K562 (cell line): Measurements from ENCODE around the gene TMEM243. TPM values are rescaled to one million over a fixed set of nuclear protein-coding genes. Genes with fewer than 3 reads are reported as not detected.
A peak's percentile ranks its signal among the peaks of the same experiment; 100 is the strongest.

Experiments
- ATAC-seq: fragments of 200-7000 bp; cut with Tn5 transposase; 3 replicates; pipeline ENCODE4 v1.9.1; 2020; ENCODE audit warnings: moderate library complexity
- BruUV-seq: library from RNA; stranded (reverse); fragments of 400-500 nt; replicated peaks from 2 replicates; lab custom pipeline; 2021; lab: Mats Ljungman, UMichigan
- CTCF ChIA-PET: fragments of 300-600 bp; formaldehyde crosslinking; extraction: SDS; loops from one replicate; lab custom pipeline; 2021; ENCODE audit warnings: low intra/inter-chr PET ratio; lab: Yijun Ruan, JAX
- POLR2A ChIA-PET: fragments of 300-600, 350-650 bp; sonication (Branson Sonifier 250); formaldehyde crosslinking; extraction: SDS; loops from one replicate; lab custom pipeline; 2021; ENCODE audit warnings: antibody characterized with exemption, inconsistent platforms; lab: Yijun Ruan, JAX
- DNase-seq, 4 experiments: peaks; one replicate each; pipeline versions ENCODE4 v3.0.0 to v3.0.0-alpha.2; 2011 to 2018; ENCODE audit warnings: low spot score in 3 of 4, mixed read lengths in 3 of 4; ENCODE audit errors: extremely low read depth in 1 of 4
- FAIRE-seq: peaks from 2 replicates; lab custom pipeline; 2011; peaks lifted over from hg19 to GRCh38; lab: Jason Lieb, UNC
- H2AFZ ChIP-seq: 2 replicates; pipeline ENCODE4 v1.6.0; 2011; ENCODE audit warnings: low read depth, low read length, control low read depth, inconsistent platforms
- H3K27ac ChIP-seq: fragments of 200-600 bp; 3 replicates; pipeline ENCODE4 v1.8.0; 2011; ENCODE audit warnings: low read depth, mild to moderate bottlenecking, control low read depth, inconsistent platforms, low read length, moderate library complexity, mixed read lengths; ENCODE audit errors: extremely low read depth
- H3K27me3 ChIP-seq, 2 experiments: fragments of 300-600 bp in 1 of 2; 2 replicates in 1 of 2; 3 replicates in 1 of 2; pipeline versions ENCODE4 v1.6.0 to v1.8.0; 2011; ENCODE audit warnings: inconsistent platforms in 2 of 2, low read length in 2 of 2, mild to moderate bottlenecking in 1 of 2, mixed read lengths in 1 of 2, moderate library complexity in 1 of 2; ENCODE audit not compliant: control insufficient read depth in 2 of 2, insufficient read depth in 2 of 2
- H3K36me3 ChIP-seq: fragments of 300-600 bp; 3 replicates; pipeline ENCODE4 v1.8.0; 2011; ENCODE audit warnings: mild to moderate bottlenecking, low read length, inconsistent platforms; ENCODE audit not compliant: control insufficient read depth, insufficient read depth
- H3K4me1 ChIP-seq, 2 experiments: fragments of 200-600 bp in 1 of 2; replicated peaks in 1 of 2; 2 replicates in 1 of 2; 3 replicates in 1 of 2; pipeline versions ENCODE4 v1.5.1 to v1.8.0; 2011; ENCODE audit warnings: inconsistent platforms in 2 of 2, low read length in 2 of 2, mild to moderate bottlenecking in 1 of 2, mixed read lengths in 1 of 2, moderate library complexity in 1 of 2; ENCODE audit not compliant: control insufficient read depth in 2 of 2, insufficient read depth in 2 of 2
- H3K4me2 ChIP-seq: 2 replicates; pipeline ENCODE4 v1.6.1; 2011; ENCODE audit warnings: low read length, control low read depth, inconsistent platforms, mixed read lengths; ENCODE audit not compliant: insufficient read depth
- H3K4me3 ChIP-seq: fragments of 200-600 bp; sonication (generic), shearing (Covaris generic); 2 replicates; pipeline ENCODE4 v1.5.1; 2016; ENCODE audit warnings: control low read depth, inconsistent platforms
- H3K79me2 ChIP-seq: fragments of 200-600 bp; 3 replicates; pipeline ENCODE4 v1.8.0; 2011; ENCODE audit warnings: low read length, inconsistent platforms; ENCODE audit not compliant: control insufficient read depth, insufficient read depth
- H3K9ac ChIP-seq, 2 experiments: 2 replicates each; pipeline versions ENCODE4 v1.6.0 to v1.6.1; 2011; ENCODE audit warnings: low read depth in 2 of 2, low read length in 2 of 2, control low read depth in 1 of 2, inconsistent platforms in 1 of 2, mild to moderate bottlenecking in 1 of 2, mixed read lengths in 1 of 2; ENCODE audit not compliant: insufficient read depth in 1 of 2
- H3K9me1 ChIP-seq: one replicate; pipeline ENCODE4 v1.6.0; 2011; ENCODE audit warnings: inconsistent platforms, mild to moderate bottlenecking, low read length, moderate library complexity; ENCODE audit not compliant: control insufficient read depth, insufficient read depth
- H3K9me3 ChIP-seq: replicated peaks from 2 replicates; pipeline ENCODE4 v1.5.1; 2011; ENCODE audit warnings: low read depth, low read length, inconsistent platforms; ENCODE audit not compliant: control insufficient read depth, insufficient read depth
- H4K20me1 ChIP-seq: replicated peaks from 2 replicates; pipeline ENCODE4 v1.6.1; 2011; ENCODE audit warnings: low read length, inconsistent platforms, mixed read lengths; ENCODE audit not compliant: control insufficient read depth, insufficient read depth
- BRCA1 ChIP-seq, 2 experiments: fragments of 450-650 bp in 1 of 2; sonication (generic) in 1 of 2; formaldehyde crosslinking in 1 of 2; IDR thresholded peaks; 2 replicates each; pipeline versions ENCODE4 v1.5.0 to v1.6.1; 2017 to 2020; ENCODE audit warnings: mild to moderate bottlenecking in 1 of 2, missing genetic modification reagents in 1 of 2
- CHCHD3 ChIP-seq: fragments of 250-450 bp; sonication (Bioruptor Pico); IDR thresholded peaks from 2 replicates; pipeline ENCODE4 v2.1.2; 2022; ENCODE audit warnings: mild to moderate bottlenecking
- FOXJ2 ChIP-seq: fragments of 200-800 bp; sonication (Bioruptor generic); IDR thresholded peaks from 2 replicates; pipeline ENCODE4 v1.6.1; 2016; ENCODE audit warnings: missing genetic modification characterization, missing compliant biosample characterization
- HDAC3 ChIP-seq: fragments of 450-650 bp; IDR thresholded peaks from 2 replicates; pipeline ENCODE4 v1.6.1; 2018; ENCODE audit warnings: borderline replicate concordance, mild to moderate bottlenecking, moderate library complexity; ENCODE audit not compliant: partially characterized antibody
- NUFIP1 ChIP-seq: fragments of 450-650 bp; IDR thresholded peaks from 2 replicates; pipeline ENCODE4 v1.6.1; 2018; ENCODE audit not compliant: partially characterized antibody
- POLR2A ChIP-seq: fragments of 450-650 bp; conservative IDR thresholded peaks from 2 replicates; pipeline ENCODE4 v1.6.1; 2016
- POLR2AphosphoS5 ChIP-seq: IDR thresholded peaks from 2 replicates; pipeline ENCODE4 v1.6.1; 2011; ENCODE audit warnings: mild to moderate bottlenecking, low read depth, low read length, moderate library complexity; ENCODE audit not compliant: control insufficient read depth, insufficient read depth
- SMAD1 ChIP-seq: fragments of 150-350 bp; IDR thresholded peaks from 2 replicates; pipeline ENCODE4 v1.6.1; 2014; ENCODE audit warnings: low read length, low read depth; ENCODE audit not compliant: partially characterized antibody
- SMAD4 ChIP-seq: fragments of 250-450 bp; sonication (Bioruptor Pico); conservative IDR thresholded peaks from 2 replicates; pipeline ENCODE4 v1.8.0; 2021; ENCODE audit warnings: inconsistent platforms, mild to moderate bottlenecking, moderate library complexity
- YBX1 ChIP-seq: fragments of 450-650 bp; IDR thresholded peaks from 2 replicates; pipeline ENCODE4 v1.7.1; 2016; ENCODE audit warnings: mild to moderate bottlenecking
- ZBTB40 ChIP-seq, 2 experiments: fragments of 450-650 bp in 1 of 2; sonication (generic) in 1 of 2; formaldehyde crosslinking in 1 of 2; IDR thresholded peaks; 2 replicates each; pipeline versions ENCODE4 v1.7.1 to v1.9.0; 2016 to 2022; ENCODE audit warnings: inconsistent platforms in 1 of 2, mild to moderate bottlenecking in 1 of 2, missing genetic modification reagents in 1 of 2
- WGBS: fragments of 100-300 bp; shearing (Covaris generic); methylation state at CpG from one replicate; pipeline ENCODE4 v1.1.6; 2016; ENCODE audit warnings: low coverage, mixed read lengths; ENCODE audit not compliant: insufficient coverage; ENCODE audit errors: missing lambda C conversion rate; 5-methylcytosine and 5-hydroxymethylcytosine counted together
- in situ Hi-C: fragments of 300-500 bp; cut with MboI; formaldehyde crosslinking; loops from 4 replicates; pipeline ENCODE4 v1.15.0; 2018; ENCODE audit warnings: inconsistent platforms, mixed read lengths
- intact Hi-C: fragments of 100-400 bp; cut with micrococcal nuclease; formaldehyde crosslinking; loops from 2 replicates; pipeline ENCODE4 v1.14.2; 2022
- polyA plus RNA-seq, 8 experiments: library from polyadenylated mRNA; depleted of rRNA in 4 of 8; stranded (reverse) in 5 of 8; unstranded in 3 of 8; fragments of >200 nt; fragmentation: Nextera tagmentation in 2 of 8; fragmentation: Illumina TruSeq in 1 of 8; extraction: Ambion mirVana in 2 of 8; extraction: Trizol in 1 of 8; gene quantifications; 2 replicates each; pipeline versions ENCODE4 v1.2.1 to v1.2.3, GENCODE V29; 2011 to 2014; ENCODE audit warnings: inconsistent platforms in 1 of 8, missing spikeins in 1 of 8
- total RNA-seq, 7 experiments: library from RNA; depleted of rRNA in 6 of 7; stranded (reverse); fragments of >200 nt in 6 of 7; fragmentation: Illumina TruSeq in 2 of 7; extraction: Trizol in 2 of 7; gene quantifications; 2 replicates each; pipeline versions ENCODE4 v1.2.1 to v1.2.3, GENCODE V29; 2011 to 2021; ENCODE audit warnings: low replicate concordance in 1 of 7
- TF ChIP-seq, protein P1 (sequence below): fragments of 250-450 bp; sonication (Bioruptor Pico); IDR thresholded peaks from 2 replicates; pipeline ENCODE4 v1.8.0; 2021; ENCODE audit warnings: moderate library complexity, mild to moderate bottlenecking, inconsistent platforms

The TMEM243 gene
- total and polyA plus RNA-seq, 9 of the 15 experiments (the other 6 are each of a cell fraction or from before 2014, with no cell fraction given), result 3.9 to 8.6 (median 6.1) TPM

DNA sequence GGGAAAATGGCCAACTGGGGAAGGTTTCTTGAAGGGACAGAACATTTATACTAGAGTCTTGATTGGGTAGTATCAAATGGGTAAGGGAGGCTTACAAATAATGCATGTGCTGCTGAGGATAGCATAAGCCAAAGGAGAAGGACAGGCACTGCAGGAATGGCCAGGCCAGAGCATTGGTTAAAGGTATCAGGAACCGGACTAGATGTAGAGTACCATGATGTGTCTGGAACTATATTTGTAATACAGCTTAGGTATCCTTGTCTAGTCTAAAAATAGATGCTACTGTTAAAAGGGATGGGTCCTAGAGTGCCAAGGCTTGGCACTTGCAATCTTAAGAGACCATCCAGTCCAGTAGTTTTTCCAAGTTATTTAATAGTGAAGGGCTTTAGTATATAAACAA is 20.3 kb downstream of the TMEM243 start:
- ChIA-PET CTCF (no interaction called here), POLR2A (interaction anchor here (1.0 to 1.2 kb wide), 3 partner anchors 13 kb away, joined by 3 to 5 read pairs (median 4); no protein-coding TSS in a partner anchor)
- FAIRE-seq (no peak), DNase-seq (no peak), ATAC-seq (no peak; the same call in 2 of the 3 replicates)
- 100% methylated on average over 1 of the region's 1 CpG for WGBS
- Histone ChIP-seq H3K9me3 (no peaks in the 10 kb centered on the region), H3K27me3 (no peaks in the 10 kb centered on the region), H3K9ac (no peak overlapping the region), H3K4me3 (no peak overlapping the region), H3K36me3 (peaks cover 54% of the 10 kb centered on the region), H2AFZ (no peak overlapping the region), H3K9me1 (no peaks in the 10 kb centered on the region), H3K27ac (no peak overlapping the region), H4K20me1 (no peaks in the 10 kb centered on the region), H3K4me1 (no peaks in the 10 kb centered on the region), H3K79me2 (no peaks in the 10 kb centered on the region), H3K4me2 (no peak overlapping the region)
- in situ Hi-C loops, result no loop called here
- no TSS peak for BruUV-seq
- intact Hi-C loops, result no loop called here
- TF ChIP-seq POLR2AphosphoS5 (peak; percentile 40; the same call in 1 of the 2 replicates), SMAD4 (CRISPR knock-in tag) (no peak), SMAD1 (no peak), BRCA1 (IDR thresholded peaks at IDR 0.05) (no peak), BRCA1 (CRISPR knock-in tag; IDR thresholded peaks at IDR 0.05) (no peak), FOXJ2 (tag) (no peak), ZBTB40 (IDR thresholded peaks at IDR 0.05) (no peak), ZBTB40 (CRISPR knock-in tag; IDR thresholded peaks at IDR 0.05) (no peak), CHCHD3 (CRISPR knock-in tag) (no peak), HDAC3 (no peak), NUFIP1 (no peak), POLR2A (0 out of 2 replicates have a peak, but pooled peaks have one; percentile 7), YBX1 (no peak)
- TF ChIP-seq, protein P1, sequence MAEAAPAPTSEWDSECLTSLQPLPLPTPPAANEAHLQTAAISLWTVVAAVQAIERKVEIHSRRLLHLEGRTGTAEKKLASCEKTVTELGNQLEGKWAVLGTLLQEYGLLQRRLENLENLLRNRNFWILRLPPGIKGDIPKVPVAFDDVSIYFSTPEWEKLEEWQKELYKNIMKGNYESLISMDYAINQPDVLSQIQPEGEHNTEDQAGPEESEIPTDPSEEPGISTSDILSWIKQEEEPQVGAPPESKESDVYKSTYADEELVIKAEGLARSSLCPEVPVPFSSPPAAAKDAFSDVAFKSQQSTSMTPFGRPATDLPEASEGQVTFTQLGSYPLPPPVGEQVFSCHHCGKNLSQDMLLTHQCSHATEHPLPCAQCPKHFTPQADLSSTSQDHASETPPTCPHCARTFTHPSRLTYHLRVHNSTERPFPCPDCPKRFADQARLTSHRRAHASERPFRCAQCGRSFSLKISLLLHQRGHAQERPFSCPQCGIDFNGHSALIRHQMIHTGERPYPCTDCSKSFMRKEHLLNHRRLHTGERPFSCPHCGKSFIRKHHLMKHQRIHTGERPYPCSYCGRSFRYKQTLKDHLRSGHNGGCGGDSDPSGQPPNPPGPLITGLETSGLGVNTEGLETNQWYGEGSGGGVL (CRISPR knock-in tag), result no peak
